NCI-H446 (cell line): Measurements from ENCODE around the gene CST1.
"Not testable (repeated sequence)": the region's sequence is repeated elsewhere in the genome, so short reads cannot be mapped to it uniquely, and the experiment has no call there.

Experiments used
- DNase-seq, 2 experiments: peaks; one replicate each; lab custom pipeline; 2025; lab: John Stamatoyannopoulos, UW

Gene CST1

GRCh38 chr20:23750786-23751185, at the start of gene CST1:
Gene CST1, minus strand, starts transcription at chr20:23750935. Its CDS starts 69 bp downstream, at chr20:23750866.
- DNase-seq = not testable (repeated sequence)

- peak in 1 of 2 experiments; percentile 31 for DNase-seq
Observed at GRCh38 chr20:23799216-23799847, 48.6 kb upstream of the CST1 start.

- DNase-seq = no peak
Observed at GRCh38 chr20:23795526-23795925, 44.8 kb upstream of the CST1 start.

- DNase-seq = no peak
Observed at GRCh38 chr20:23794841-23795240, 44.1 kb upstream of the CST1 start.

- no peak for DNase-seq
Observed at GRCh38 chr20:23794065-23794464, 43.3 kb upstream of the CST1 start.

GRCh38 chr20:23783447-23783846, 32.7 kb upstream of the CST1 start:
- DNase-seq = no peak

- peak in 1 of 2 experiments; percentile 20 for DNase-seq
Observed at GRCh38 chr20:23782366-23782983, 31.7 kb upstream of the CST1 start.

- not testable (repeated sequence) for DNase-seq
Observed at GRCh38 chr20:23778676-23779075, 27.9 kb upstream of the CST1 start.

- DNase-seq = not testable (repeated sequence)
Observed at GRCh38 chr20:23777380-23777779, 26.6 kb upstream of the CST1 start.

- DNase-seq = no peak
Observed at GRCh38 chr20:23776067-23776771, 25.5 kb upstream of the CST1 start.

GRCh38 chr20:23774081-23774480, 23.3 kb upstream of the CST1 start:
- no peak for DNase-seq

GRCh38 chr20:23773579-23773978, 22.8 kb upstream of the CST1 start:
- DNase-seq = no peak

GRCh38 chr20:23773127-23773526, 22.4 kb upstream of the CST1 start:
- no peak for DNase-seq

GRCh38 chr20:23772074-23772473, 21.3 kb upstream of the CST1 start:
- no peak for DNase-seq

- no peak for DNase-seq
Observed at GRCh38 chr20:23770384-23770783, 19.6 kb upstream of the CST1 start.

GRCh38 chr20:23768520-23768919, 17.8 kb upstream of the CST1 start:
- DNase-seq = not testable (repeated sequence)

GRCh38 chr20:23766531-23766930, 15.8 kb upstream of the CST1 start:
- DNase-seq = no peak

GRCh38 chr20:23765578-23765977, 14.8 kb upstream of the CST1 start:
- no peak for DNase-seq

- DNase-seq = not testable (repeated sequence)
Observed at GRCh38 chr20:23764630-23765029, 13.9 kb upstream of the CST1 start.

GRCh38 chr20:23763345-23763744, 12.6 kb upstream of the CST1 start:
- no peak for DNase-seq

GRCh38 chr20:23759306-23759940, 8.7 kb upstream of the CST1 start:
- no peak for DNase-seq

GRCh38 chr20:23756792-23757191, 6.1 kb upstream of the CST1 start:
- DNase-seq = not testable (repeated sequence)
